Measurements from ENCODE around the gene NDE1. TPM values are rescaled to one million over a fixed set of nuclear protein-coding genes. Genes with fewer than 3 reads are reported as not detected.

NDE1 gene
- total and polyA plus RNA-seq, 2 of the 8 experiments (the other 6 are each of a cell fraction or from before 2014, with no cell fraction given): 13.3 to 41.3 TPM

GRCh38 chr16:15602285-15603044, 47.6 kb upstream of the NDE1 start:
- H2BK5ac ChIP-seq (ENCODE audit: low read depth, low read length): no peak overlapping the region
- no peak overlapping the region for H4K8ac ChIP-seq (ENCODE audit: extremely low read depth, insufficient read depth, low read length)
- no peak overlapping the region for H3K4me3 ChIP-seq (ENCODE audit: extremely low read depth in 1 of 4, insufficient read depth in 2 of 4, low read depth in 3 of 4, low read length in 4 of 4)
- H2BK20ac ChIP-seq (ENCODE audit: low read length): no peak overlapping the region
- H4K20me1 ChIP-seq (replicated peaks in 1 of 2; ENCODE audit: control insufficient read depth in 1 of 2, insufficient read depth in 2 of 2, low read length in 2 of 2): peaks cover 0 to 3% of the 10 kb centered on the region in 2 experiments
- H3K79me1 ChIP-seq (ENCODE audit: low read depth, low read length): no peaks in the 10 kb centered on the region
- H3K23me2 ChIP-seq (ENCODE audit: low read depth, low read length): no peaks in the 10 kb centered on the region
- H3K18ac ChIP-seq (ENCODE audit: extremely low read depth, low read length): no peak overlapping the region
- no peak overlapping the region for H2BK15ac ChIP-seq (ENCODE audit: low read length)
- H3K79me2 ChIP-seq (ENCODE audit: control insufficient read depth in 1 of 2, insufficient read depth in 2 of 2, low read length in 2 of 2): no peaks in the 10 kb centered on the region
- no peak overlapping the region for H3K27ac ChIP-seq (ENCODE audit: low read depth, low read length)
- FAIRE-seq (no peak), DNase-seq (ENCODE audit: low read depth in 1 of 2, low spot score in 2 of 2) (no peak)
- no peak overlapping the region for H2BK120ac ChIP-seq (replicated peaks; ENCODE audit: low read depth, low read length)
- H3K56ac ChIP-seq (replicated peaks; ENCODE audit: insufficient read length, low read depth, low read length): no peak overlapping the region
- H3K9me3 ChIP-seq (ENCODE audit: insufficient read depth in 2 of 2, low read depth in 1 of 2, low read length in 1 of 2): no peaks in the 10 kb centered on the region
- 93 to 100% methylated on average over 11 to 23 of the region's 23 CpGs for WGBS, 2 experiments (ENCODE audit: extremely low coverage in 1 of 2, insufficient coverage in 1 of 2, insufficient read length in 1 of 2, insufficient replicate concordance in 2 of 2, low coverage in 1 of 2, low lambda C conversion rate in 2 of 2, missing lambda C conversion rate in 1 of 2)
- H3K23ac ChIP-seq (ENCODE audit: insufficient read length): no peak overlapping the region
- no peak overlapping the region for H2AK5ac ChIP-seq (ENCODE audit: low read depth, low read length)
- H3K4me1 ChIP-seq (replicated peaks in 1 of 4; ENCODE audit: control insufficient read depth in 3 of 4, insufficient read depth in 4 of 4, low read length in 3 of 4): peaks cover 0 to 3% (median 2%) of the 10 kb centered on the region in 4 experiments; a peak in 3 of 7 replicates
- POLR2A ChIA-PET (ENCODE audit: partially characterized antibody): no interaction called here
- H3K14ac ChIP-seq (ENCODE audit: insufficient read length): no peak overlapping the region
- no peak overlapping the region for H4K91ac ChIP-seq (replicated peaks; ENCODE audit: insufficient read length, low read length)
- H4K5ac ChIP-seq (ENCODE audit: insufficient read length, low read depth, low read length): no peak overlapping the region
- CTCF ChIA-PET (ENCODE audit: partially characterized antibody): no interaction called here
- no peak overlapping the region for H3K4me2 ChIP-seq (ENCODE audit: insufficient read depth in 1 of 2, low read depth in 2 of 2, low read length in 2 of 2)
- no peak overlapping the region for H2AFZ ChIP-seq (ENCODE audit: low read length)
- no peak overlapping the region for H3K9ac ChIP-seq (replicated peaks in 1 of 4; ENCODE audit: extremely low read depth in 1 of 4, low read depth in 3 of 4, low read length in 3 of 4)
- no peaks in the 10 kb centered on the region for H3K27me3 ChIP-seq (replicated peaks in 1 of 4; ENCODE audit: control insufficient read depth in 3 of 4, extremely low read depth in 1 of 4, insufficient read depth in 3 of 4, low read length in 3 of 4)
- no peak overlapping the region for H3K4ac ChIP-seq (replicated peaks; ENCODE audit: insufficient read length, low read depth, low read length)
- peaks cover 14 to 35% (median 26%) of the 10 kb centered on the region in 4 experiments; a peak in 7 of 8 replicates for H3K36me3 ChIP-seq (ENCODE audit: control insufficient read depth in 2 of 4, insufficient read depth in 4 of 4, low read length in 3 of 4)
- no peak overlapping the region for H2BK12ac ChIP-seq (ENCODE audit: low read depth, low read length)
- TF ChIP-seq SIX5 (IDR thresholded peaks at IDR 0.05; ENCODE audit: low read depth, low read length) (no peak), BCL11A (IDR thresholded peaks at IDR 0.05; ENCODE audit: low read depth in 2 of 2, low read length in 2 of 2) (no peak), USF2 (IDR thresholded peaks at IDR 0.05; ENCODE audit: low read length) (no peak), FOSL1 (IDR thresholded peaks at IDR 0.05; ENCODE audit: insufficient read depth, low read depth, low read length) (no peak)

All from H1 (cell line).